Measurements from ENCODE around the gene MAML2. TPM values are rescaled to one million over a fixed set of nuclear protein-coding genes. Genes with fewer than 3 reads are reported as not detected.

Gene MAML2
- total and polyA plus RNA-seq, 10 donors = 2.7 to 43.4 (median 27.2) TPM

DNA sequence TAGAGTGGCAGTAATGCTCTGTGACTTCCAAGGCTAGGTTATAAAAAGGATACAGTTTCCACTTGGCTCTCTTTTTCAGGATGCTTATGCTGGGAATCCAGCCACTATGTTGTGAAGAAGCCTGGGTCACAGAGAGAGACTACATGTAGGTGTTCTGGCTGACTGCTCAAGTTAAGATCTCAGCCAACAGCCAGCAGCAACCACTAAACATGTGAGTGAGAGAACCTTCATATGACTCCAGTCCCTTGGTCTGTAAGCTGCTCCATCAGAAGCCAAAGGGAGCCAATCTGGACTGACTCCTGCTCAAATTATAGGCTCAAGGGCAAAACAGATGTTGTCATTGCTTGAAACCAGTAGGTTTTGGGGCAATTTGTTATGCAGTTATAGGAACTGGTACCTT lies 162.7 kb downstream of the MAML2 start:
- intact Hi-C loops (cut with DNase I; ENCODE audit: low total_unique reads) = no loop called here
- Histone ChIP-seq H3K9me3 (no peaks in the 10 kb centered on the region), H3K4me1 (peaks cover 0 to 42% (median 14%) of the 10 kb centered on the region in 6 donors)

DNA sequence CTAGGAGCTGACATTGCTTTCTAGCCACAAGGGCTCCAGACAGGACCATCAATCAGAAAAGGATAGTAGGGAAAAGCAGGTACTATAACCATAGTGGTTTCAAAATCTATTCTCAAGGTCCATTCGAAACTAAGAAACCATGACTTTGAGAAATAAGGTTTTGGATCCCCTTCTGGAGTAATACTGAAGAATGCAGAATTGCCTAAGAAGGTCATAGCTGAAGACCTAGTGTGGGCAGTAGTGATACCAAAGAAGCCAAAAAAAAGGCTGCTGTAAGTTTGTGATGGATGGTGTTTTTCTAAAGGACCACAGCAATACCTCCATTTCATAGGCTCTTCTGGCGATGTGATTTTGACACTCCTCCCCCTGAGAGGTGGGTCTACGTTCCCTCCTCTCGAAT lies 163.1 kb downstream of the MAML2 start:
- intact Hi-C loops (cut with DNase I; ENCODE audit: low total_unique reads) = no loop called here
- WGBS, 5 donors = 89 to 98% (median 95%) methylated on average over 4 of the region's 4 CpGs
- DNase-seq = no peak

More for the DNA sequence above, 162.7 kb downstream of the MAML2 start:
- Histone ChIP-seq H3K27ac (peak overlapping the region in 1 of 8 donors; percentile 35), H3K27me3 (replicated peaks in 1 of 7) (no peaks in the 10 kb centered on the region), H3K36me3 (peaks cover 0 to 5% (median 0%) of the 10 kb centered on the region in 6 donors), H3K4me3 (no peak overlapping the region)
- TF ChIP-seq POLR2A (IDR thresholded peaks at IDR 0.05) = no peak
- TF ChIP-seq POLR2AphosphoS5 (IDR thresholded peaks at IDR 0.05) = no peak
- TF ChIP-seq, protein P1, sequence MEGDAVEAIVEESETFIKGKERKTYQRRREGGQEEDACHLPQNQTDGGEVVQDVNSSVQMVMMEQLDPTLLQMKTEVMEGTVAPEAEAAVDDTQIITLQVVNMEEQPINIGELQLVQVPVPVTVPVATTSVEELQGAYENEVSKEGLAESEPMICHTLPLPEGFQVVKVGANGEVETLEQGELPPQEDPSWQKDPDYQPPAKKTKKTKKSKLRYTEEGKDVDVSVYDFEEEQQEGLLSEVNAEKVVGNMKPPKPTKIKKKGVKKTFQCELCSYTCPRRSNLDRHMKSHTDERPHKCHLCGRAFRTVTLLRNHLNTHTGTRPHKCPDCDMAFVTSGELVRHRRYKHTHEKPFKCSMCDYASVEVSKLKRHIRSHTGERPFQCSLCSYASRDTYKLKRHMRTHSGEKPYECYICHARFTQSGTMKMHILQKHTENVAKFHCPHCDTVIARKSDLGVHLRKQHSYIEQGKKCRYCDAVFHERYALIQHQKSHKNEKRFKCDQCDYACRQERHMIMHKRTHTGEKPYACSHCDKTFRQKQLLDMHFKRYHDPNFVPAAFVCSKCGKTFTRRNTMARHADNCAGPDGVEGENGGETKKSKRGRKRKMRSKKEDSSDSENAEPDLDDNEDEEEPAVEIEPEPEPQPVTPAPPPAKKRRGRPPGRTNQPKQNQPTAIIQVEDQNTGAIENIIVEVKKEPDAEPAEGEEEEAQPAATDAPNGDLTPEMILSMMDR (IDR thresholded peaks at IDR 0.05 in 8 of 11, conservative IDR thresholded peaks at IDR 0.05 in 3 of 11) = no peak
- DNase-seq = no peak

DNA sequence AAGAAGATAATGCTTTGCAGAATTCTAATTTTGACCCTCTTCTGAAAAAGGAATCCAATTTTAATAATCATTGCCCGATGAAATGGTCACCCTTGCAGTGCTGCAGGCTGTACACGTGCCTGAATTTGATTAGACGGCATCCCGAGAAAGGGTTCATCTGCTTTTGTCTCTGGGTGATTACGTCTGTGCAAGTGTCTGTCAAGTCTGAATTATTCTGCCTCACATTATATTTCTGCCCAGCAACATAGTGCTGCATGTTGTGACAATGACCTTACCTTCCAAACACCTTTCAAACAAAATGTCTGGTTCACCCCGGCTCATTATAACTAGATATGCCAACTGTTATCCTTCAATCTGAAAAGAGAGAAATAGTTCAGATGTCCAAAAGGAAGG lies 164.1 kb downstream of the MAML2 start:
- WGBS, 5 donors = 87 to 96% (median 92%) methylated on average over 6 of the region's 6 CpGs
- H3K4me3 ChIP-seq = no peak overlapping the region
- H3K36me3 ChIP-seq = peaks cover 0 to 5% (median 0%) of the 10 kb centered on the region in 6 donors
- DNase-seq = no peak
- no peaks in the 10 kb centered on the region for H3K27me3 ChIP-seq (replicated peaks in 1 of 7)
- TF ChIP-seq, protein P1 (IDR thresholded peaks at IDR 0.05 in 8 of 11, conservative IDR thresholded peaks at IDR 0.05 in 3 of 11) = no peak
- peaks cover 0 to 37% (median 9%) of the 10 kb centered on the region in 6 donors for H3K4me1 ChIP-seq
- H3K27ac ChIP-seq = peak overlapping the region in 2 of 8 donors; percentile 5 to 43
- no peaks in the 10 kb centered on the region for H3K9me3 ChIP-seq
- intact Hi-C loops (cut with DNase I; ENCODE audit: low total_unique reads) = no loop called here

More for the DNA sequence above, 163.1 kb downstream of the MAML2 start:
- Histone ChIP-seq H3K27me3 (replicated peaks in 1 of 7) (no peaks in the 10 kb centered on the region), H3K9me3 (no peaks in the 10 kb centered on the region), H3K27ac (peak overlapping the region in 1 of 8 donors; percentile 35), H3K4me1 (peaks cover 0 to 38% (median 12%) of the 10 kb centered on the region in 6 donors), H3K36me3 (peaks cover 0 to 5% (median 0%) of the 10 kb centered on the region in 6 donors), H3K4me3 (no peak overlapping the region)
- TF ChIP-seq, protein P1 (IDR thresholded peaks at IDR 0.05 in 8 of 11, conservative IDR thresholded peaks at IDR 0.05 in 3 of 11) = no peak
- no peak for TF ChIP-seq POLR2AphosphoS5 (IDR thresholded peaks at IDR 0.05)
- no peak for TF ChIP-seq POLR2A (IDR thresholded peaks at IDR 0.05)

DNA sequence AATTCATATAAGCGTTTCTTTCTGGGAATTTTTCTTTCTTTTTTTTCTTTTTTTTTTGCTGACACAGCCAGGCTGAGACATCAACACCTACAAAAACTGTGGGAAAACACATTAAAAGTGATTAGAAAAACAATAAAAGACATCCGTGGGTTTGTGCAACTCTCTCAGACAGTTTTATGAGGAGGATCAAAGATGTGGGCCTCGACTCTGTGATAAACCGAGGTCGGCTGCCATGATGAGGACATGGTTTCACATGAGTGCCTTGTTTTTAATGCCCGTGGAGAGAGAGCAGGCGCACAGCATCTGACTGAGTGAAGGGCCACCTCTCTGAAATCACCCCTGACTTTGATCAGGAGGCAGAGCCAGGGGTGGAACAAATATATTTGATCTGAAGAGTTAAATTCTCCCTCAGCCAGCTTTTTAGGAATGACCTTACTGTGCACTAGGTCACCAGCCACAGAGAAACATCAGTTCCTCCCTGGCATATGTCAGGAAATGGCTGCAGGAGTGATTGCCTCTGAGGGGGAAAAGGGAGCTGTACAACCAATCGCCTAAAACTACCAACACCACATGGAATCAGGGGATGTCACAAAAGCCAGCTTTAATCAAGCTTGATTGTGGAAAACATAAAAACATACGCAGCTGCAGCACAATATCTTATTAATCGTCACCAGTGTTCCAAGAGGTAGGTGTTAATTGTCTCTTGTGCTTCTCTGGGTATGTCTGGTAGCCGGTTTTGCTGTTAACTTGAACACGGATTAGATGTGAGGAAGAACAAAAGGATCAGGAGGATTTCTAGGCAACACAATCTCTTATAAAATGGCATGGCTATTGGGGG lies 164.7 kb downstream of the MAML2 start:
- no peaks in the 10 kb centered on the region for H3K27me3 ChIP-seq (replicated peaks in 1 of 7)
- 62 to 79% (median 73%) methylated on average over 12 of the region's 12 CpGs for WGBS, 5 donors
- peaks cover 6 to 38% (median 14%) of the 10 kb centered on the region in 6 donors for H3K4me1 ChIP-seq
- H3K36me3 ChIP-seq = peaks cover 0 to 5% (median 0%) of the 10 kb centered on the region in 6 donors
- H3K4me3 ChIP-seq = no peak overlapping the region
- TF ChIP-seq POLR2A (IDR thresholded peaks at IDR 0.05) (no peak), POLR2AphosphoS5 (IDR thresholded peaks at IDR 0.05) (no peak)
- TF ChIP-seq, protein P1 (IDR thresholded peaks at IDR 0.05 in 8 of 11, conservative IDR thresholded peaks at IDR 0.05 in 3 of 11) = no peak
- peak overlapping the region in 3 of 8 donors; percentile 5 to 43 (median 13) for H3K27ac ChIP-seq
- no peaks in the 10 kb centered on the region for H3K9me3 ChIP-seq
- DNase-seq = no peak
- intact Hi-C loops (cut with DNase I; ENCODE audit: low total_unique reads) = no loop called here

All from spleen (tissue), 11 donors.